Measurements from ENCODE around the gene ANKMY1.

Gene ANKMY1

DNA sequence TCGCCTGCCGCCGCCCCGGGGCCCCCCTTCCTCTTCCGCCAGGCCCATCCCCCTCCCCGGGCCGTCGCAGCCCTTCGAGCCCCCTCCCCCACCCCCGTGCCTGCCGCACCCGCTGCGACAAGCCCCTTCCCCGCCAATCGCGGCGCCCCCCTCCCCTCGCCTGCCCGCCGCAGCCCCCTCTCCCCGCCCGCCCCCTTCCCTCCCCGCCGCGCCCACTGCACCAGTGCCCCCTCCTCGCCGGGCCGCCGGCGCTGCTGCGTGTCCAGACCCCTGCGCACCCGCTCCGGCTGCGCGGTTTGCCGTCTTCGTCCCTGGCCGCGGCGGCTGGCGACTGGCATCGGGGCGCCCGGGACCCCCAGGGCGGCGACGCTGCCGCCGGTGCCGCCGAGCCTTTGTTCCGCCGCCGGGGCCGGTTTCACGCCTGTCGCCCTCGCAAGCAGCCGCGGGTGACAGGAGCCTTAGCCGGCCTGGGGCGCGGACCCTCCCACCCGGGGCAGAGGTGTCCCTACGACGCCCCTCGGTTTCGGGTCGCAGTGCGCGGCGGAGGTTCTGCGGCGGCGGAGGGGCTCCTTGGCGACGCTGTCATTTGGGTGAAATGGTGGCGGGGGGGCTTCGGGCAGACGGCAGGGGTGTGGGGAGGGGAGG lies 104.2 kb downstream of the ANKMY1 start:
- TF ChIP-seq, protein P1, sequence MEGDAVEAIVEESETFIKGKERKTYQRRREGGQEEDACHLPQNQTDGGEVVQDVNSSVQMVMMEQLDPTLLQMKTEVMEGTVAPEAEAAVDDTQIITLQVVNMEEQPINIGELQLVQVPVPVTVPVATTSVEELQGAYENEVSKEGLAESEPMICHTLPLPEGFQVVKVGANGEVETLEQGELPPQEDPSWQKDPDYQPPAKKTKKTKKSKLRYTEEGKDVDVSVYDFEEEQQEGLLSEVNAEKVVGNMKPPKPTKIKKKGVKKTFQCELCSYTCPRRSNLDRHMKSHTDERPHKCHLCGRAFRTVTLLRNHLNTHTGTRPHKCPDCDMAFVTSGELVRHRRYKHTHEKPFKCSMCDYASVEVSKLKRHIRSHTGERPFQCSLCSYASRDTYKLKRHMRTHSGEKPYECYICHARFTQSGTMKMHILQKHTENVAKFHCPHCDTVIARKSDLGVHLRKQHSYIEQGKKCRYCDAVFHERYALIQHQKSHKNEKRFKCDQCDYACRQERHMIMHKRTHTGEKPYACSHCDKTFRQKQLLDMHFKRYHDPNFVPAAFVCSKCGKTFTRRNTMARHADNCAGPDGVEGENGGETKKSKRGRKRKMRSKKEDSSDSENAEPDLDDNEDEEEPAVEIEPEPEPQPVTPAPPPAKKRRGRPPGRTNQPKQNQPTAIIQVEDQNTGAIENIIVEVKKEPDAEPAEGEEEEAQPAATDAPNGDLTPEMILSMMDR (IDR thresholded peaks at IDR 0.05), result no peak
- Histone ChIP-seq H3K9ac (no peak overlapping the region), H2AFZ (no peak overlapping the region), H3K4me3 (ENCODE audit: low read depth, low read length) (no peak overlapping the region), H3K79me2 (no peaks in the 10 kb centered on the region), H3K4me1 (peaks cover 5% of the 10 kb centered on the region), H3K36me3 (ENCODE audit: control insufficient read depth, insufficient read depth, low read length) (no peaks in the 10 kb centered on the region), H3K27ac (no peak overlapping the region), H3K27me3 (ENCODE audit: control insufficient read depth, insufficient read depth, low read length) (no peaks in the 10 kb centered on the region), H3K9me3 (ENCODE audit: control insufficient read depth, low read length) (no peaks in the 10 kb centered on the region), H3K4me2 (ENCODE audit: low read length) (no peak overlapping the region)

DNA sequence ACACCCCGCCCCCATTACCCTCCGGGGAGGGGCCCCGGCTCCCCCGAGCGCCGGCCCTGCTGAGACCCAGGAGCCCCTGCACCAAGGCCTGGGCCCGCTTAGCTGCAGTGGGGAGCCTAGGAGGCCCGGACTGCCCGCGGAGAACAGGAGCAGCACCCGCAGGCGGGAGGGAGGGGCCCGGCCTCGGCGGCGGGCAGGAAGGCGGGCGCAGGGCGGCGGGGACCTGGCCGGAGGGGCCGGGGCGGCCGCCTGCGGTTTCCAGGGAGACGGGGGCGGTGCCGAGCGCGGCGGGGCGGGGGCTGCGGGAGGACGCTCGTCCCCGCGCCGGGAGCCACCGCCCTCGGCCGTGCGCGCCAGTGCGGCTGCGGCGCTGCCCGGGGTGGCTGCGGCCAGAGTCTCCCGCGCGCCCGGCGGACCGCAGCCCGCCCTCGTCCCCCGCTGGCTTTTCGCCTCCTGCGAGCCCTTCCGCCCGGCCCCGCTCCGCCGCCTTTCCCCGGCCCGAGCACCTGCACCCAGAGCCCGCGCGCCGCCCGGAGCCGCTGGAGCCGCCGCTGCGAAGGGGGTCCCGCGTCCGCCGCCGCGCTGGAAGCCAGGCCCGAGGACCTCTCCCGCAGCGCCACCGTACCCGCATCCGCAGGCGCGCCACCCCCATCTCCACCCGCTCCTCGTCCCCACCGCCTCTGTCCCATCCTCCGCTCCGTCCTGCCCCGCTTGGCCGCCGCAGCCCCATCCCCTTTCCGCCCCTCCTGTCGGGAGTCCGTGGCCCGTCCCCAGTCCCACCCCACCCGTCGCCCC lies 105.1 kb downstream of the ANKMY1 start:
- H3K4me2 ChIP-seq (ENCODE audit: low read length), result peak overlapping the region; percentile 80
- no peaks in the 10 kb centered on the region for H3K9me3 ChIP-seq (ENCODE audit: control insufficient read depth, low read length)
- no peaks in the 10 kb centered on the region for H3K36me3 ChIP-seq (ENCODE audit: control insufficient read depth, insufficient read depth, low read length)
- no peak overlapping the region for H3K9ac ChIP-seq
- no peak overlapping the region for H3K27ac ChIP-seq
- no peaks in the 10 kb centered on the region for H3K27me3 ChIP-seq (ENCODE audit: control insufficient read depth, insufficient read depth, low read length)
- H3K79me2 ChIP-seq, result no peaks in the 10 kb centered on the region
- H3K4me1 ChIP-seq, result peaks cover 5% of the 10 kb centered on the region
- H2AFZ ChIP-seq, result peak overlapping the region; percentile 72
- H3K4me3 ChIP-seq (ENCODE audit: low read depth, low read length), result peak overlapping the region; percentile 53
- TF ChIP-seq, protein P1 (IDR thresholded peaks at IDR 0.05), result no peak

DNA sequence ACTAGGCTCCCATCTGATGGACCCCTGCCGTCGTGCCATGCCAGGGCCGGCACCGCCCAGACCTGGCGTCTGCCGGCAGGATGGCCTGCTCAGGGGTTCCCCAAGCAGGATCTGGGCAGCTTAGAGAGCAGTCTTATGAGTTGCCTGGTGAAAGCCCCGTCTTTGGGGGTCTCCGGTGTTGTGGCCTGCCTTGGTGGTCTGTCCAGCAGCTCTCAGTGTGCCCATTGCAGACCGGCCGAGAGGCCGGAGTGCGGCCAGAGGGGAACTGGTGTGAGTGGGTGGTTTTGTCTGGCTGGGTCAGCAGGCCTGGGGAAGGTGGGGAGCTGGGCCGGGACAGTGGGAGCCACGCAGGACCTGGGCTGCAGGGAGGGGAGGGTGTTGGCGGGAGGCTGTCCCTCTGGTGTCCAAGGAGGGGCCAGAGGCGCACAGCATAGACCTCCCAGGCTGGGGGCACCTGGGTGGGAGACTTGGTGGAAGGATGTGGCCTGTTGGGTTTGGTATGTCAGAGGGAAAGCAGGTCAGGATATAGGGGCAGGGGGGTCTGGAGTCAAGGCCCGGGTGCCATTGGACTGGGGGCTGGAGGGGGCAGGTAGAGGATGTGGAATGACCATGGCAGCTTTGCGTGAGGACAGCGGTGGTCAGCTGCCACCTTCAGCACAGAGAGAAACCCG lies 105.9 kb downstream of the ANKMY1 start:
- Histone ChIP-seq H3K4me2 (ENCODE audit: low read length) (peak overlapping the region; percentile 80), H3K27me3 (ENCODE audit: control insufficient read depth, insufficient read depth, low read length) (no peaks in the 10 kb centered on the region), H3K9me3 (ENCODE audit: control insufficient read depth, low read length) (no peaks in the 10 kb centered on the region), H3K4me1 (peaks cover 5% of the 10 kb centered on the region), H2AFZ (peak overlapping the region; percentile 72), H3K9ac (no peak overlapping the region), H3K27ac (no peak overlapping the region), H3K79me2 (no peaks in the 10 kb centered on the region), H3K4me3 (ENCODE audit: low read depth, low read length) (peak overlapping the region; percentile 53), H3K36me3 (ENCODE audit: control insufficient read depth, insufficient read depth, low read length) (no peaks in the 10 kb centered on the region)
- TF ChIP-seq, protein P1 (IDR thresholded peaks at IDR 0.05), result no peak

DNA sequence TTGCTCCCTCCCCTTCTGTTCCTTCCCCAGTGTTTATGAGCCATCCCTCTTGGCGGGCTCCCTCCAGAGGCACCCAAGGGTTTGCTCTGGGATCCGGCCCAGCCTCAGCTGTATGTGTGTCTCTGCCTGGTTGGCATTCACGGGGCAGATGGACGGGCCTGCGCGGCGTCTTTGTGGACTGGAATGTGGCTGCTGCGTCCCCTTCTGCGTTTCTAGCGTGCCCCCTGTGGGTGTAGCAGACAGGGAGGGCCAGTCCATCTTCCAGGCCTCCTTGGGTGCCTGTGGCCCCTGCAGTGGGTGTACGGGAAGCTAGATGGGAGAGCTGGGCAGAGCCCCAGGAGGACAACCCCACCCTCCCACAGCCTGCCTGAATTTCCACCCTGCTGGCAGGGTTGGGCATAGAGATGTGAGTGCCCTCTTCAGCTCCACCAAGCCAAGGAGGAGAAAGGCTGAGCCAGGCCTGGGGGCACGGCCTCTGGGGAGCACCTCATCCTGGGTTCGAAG lies 106.6 kb downstream of the ANKMY1 start:
- H3K27ac ChIP-seq, result no peak overlapping the region
- no peak overlapping the region for H3K4me3 ChIP-seq (ENCODE audit: low read depth, low read length)
- H3K79me2 ChIP-seq, result no peaks in the 10 kb centered on the region
- peaks cover 5% of the 10 kb centered on the region for H3K4me1 ChIP-seq
- H2AFZ ChIP-seq, result no peak overlapping the region
- no peak overlapping the region for H3K4me2 ChIP-seq (ENCODE audit: low read length)
- no peaks in the 10 kb centered on the region for H3K27me3 ChIP-seq (ENCODE audit: control insufficient read depth, insufficient read depth, low read length)
- H3K9me3 ChIP-seq (ENCODE audit: control insufficient read depth, low read length), result no peaks in the 10 kb centered on the region
- no peak overlapping the region for H3K9ac ChIP-seq
- H3K36me3 ChIP-seq (ENCODE audit: control insufficient read depth, insufficient read depth, low read length), result no peaks in the 10 kb centered on the region
- TF ChIP-seq, protein P1 (IDR thresholded peaks at IDR 0.05), result no peak

All from parathyroid adenoma (tissue), 2 donors.